SK-N-SH (cell line): Measurements from ENCODE around the gene LRMDA.

Source experiments
- CTCF ChIP-seq: fragments of 200-600 bp; sonication (generic); IDR thresholded peaks from 2 replicates; pipeline ENCODE4 v1.6.1; 2017; ENCODE audit warnings: antibody characterized with exemption, mild to moderate bottlenecking, moderate library complexity
- GABPA ChIP-seq: IDR thresholded peaks from 2 replicates; pipeline ENCODE4 v1.4.0; 2012; ENCODE audit warnings: low read depth, mild to moderate bottlenecking
- RFX5 ChIP-seq: IDR thresholded peaks from 2 replicates; pipeline ENCODE4 v1.6.1; 2012; ENCODE audit warnings: mild to moderate bottlenecking, improper control_type of control experiment, low read length

- no peak for TF ChIP-seq CTCF
- no peak for TF ChIP-seq GABPA
- TF ChIP-seq RFX5, result no peak
Observed at GRCh38 chr10:75597773-75598440, 166.5 kb downstream of the LRMDA start.
